Panc1 (cell line): ENCODE results near the gene CYB561D1. TPM values are rescaled to one million over a fixed set of nuclear protein-coding genes. Genes with fewer than 3 reads are reported as not detected.

Experiments used
- ATAC-seq: fragments of 200-7000 bp; cut with Tn5 transposase; 2 replicates; pipeline ENCODE4 v1.9.1; 2020; ENCODE audit warnings: mild to moderate bottlenecking, moderate library complexity
- BruUV-seq: library from RNA; stranded (reverse); fragments of 400-500 nt; replicated peaks from 2 replicates; lab custom pipeline; 2021; lab: Mats Ljungman, UMichigan
- CTCF ChIA-PET: fragments of 300-600 bp; sonication (Branson Sonifier 250); formaldehyde crosslinking; loops from one replicate; lab custom pipeline; 2022; ENCODE audit warnings: antibody characterized with exemption; lab: Charles Lee
- POLR2A ChIA-PET: fragments of 300-600 bp; sonication (Branson Sonifier 250); formaldehyde crosslinking; loops from one replicate; lab custom pipeline; 2022; ENCODE audit warnings: antibody characterized with exemption; lab: Charles Lee
- DNase-seq: peaks from one replicate; pipeline ENCODE4 v3.0.0-alpha.2; 2010; ENCODE audit warnings: low read depth, low spot score
- H3K27ac ChIP-seq: 2 replicates; pipeline ENCODE4 v1.5.1; 2011; ENCODE audit warnings: mild to moderate bottlenecking, low read length, inconsistent platforms
- H3K27me3 ChIP-seq: fragments of 200-500 bp; sonication (Bioruptor generic); 2 replicates; pipeline ENCODE4 v1.6.0; 2014; ENCODE audit warnings: low read length, inconsistent platforms; ENCODE audit not compliant: control insufficient read depth, insufficient read depth
- H3K36me3 ChIP-seq: fragments of 200-500 bp; sonication (Bioruptor generic); 2 replicates; pipeline ENCODE4 v1.5.1; 2014; ENCODE audit warnings: inconsistent platforms, mild to moderate bottlenecking, low read length, moderate library complexity; ENCODE audit not compliant: control insufficient read depth, insufficient read depth
- H3K4me1 ChIP-seq: 2 replicates; pipeline ENCODE4 v1.5.1; 2011; ENCODE audit warnings: inconsistent platforms, mild to moderate bottlenecking, low read length, moderate library complexity; ENCODE audit not compliant: control insufficient read depth, insufficient read depth
- H3K4me3 ChIP-seq, 2 experiments: 2 replicates each; pipeline ENCODE4 v1.5.1; 2011 to 2012; ENCODE audit warnings: low read depth in 2 of 2, low read length in 2 of 2, mild to moderate bottlenecking in 2 of 2, inconsistent platforms in 1 of 2, moderate library complexity in 1 of 2
- H3K9me3 ChIP-seq: fragments of 200-500 bp; sonication (Bioruptor generic); 2 replicates; pipeline ENCODE4 v1.5.1; 2014; ENCODE audit warnings: low read depth, mild to moderate bottlenecking, inconsistent platforms, low read length, moderate library complexity; ENCODE audit not compliant: control insufficient read depth, insufficient read depth
- POLR2AphosphoS5 ChIP-seq: IDR thresholded peaks from 2 replicates; pipeline ENCODE4 v1.6.1; 2012; ENCODE audit warnings: mild to moderate bottlenecking, low read depth, low read length, moderate library complexity
- SIN3A ChIP-seq: IDR thresholded peaks from 2 replicates; pipeline ENCODE4 v1.6.1; 2012; ENCODE audit warnings: low read depth, mild to moderate bottlenecking, low read length, moderate library complexity, borderline replicate concordance; ENCODE audit not compliant: insufficient read depth
- TCF7L2 ChIP-seq: IDR thresholded peaks from 2 replicates; pipeline ENCODE4 v1.6.1; 2011; ENCODE audit warnings: mild to moderate bottlenecking, low read depth, low read length, inconsistent platforms
- in situ Hi-C: cut with HindIII; loops from 2 replicates; pipeline ENCODE4 v1.10.0; 2016; ENCODE audit warnings: low sequenced_read_pairs, low pct_unique_long_range_greater_than_20kb
- intact Hi-C: fragments of 100-400 bp; cut with micrococcal nuclease; formaldehyde crosslinking; loops from one replicate; pipeline ENCODE4 v1.10.0; 2022; ENCODE audit not compliant: unreplicated experiment
- total RNA-seq: library from RNA; stranded (reverse); gene quantifications from one replicate; pipeline ENCODE4 v1.2.1, GENCODE V29; 2021; ENCODE audit not compliant: unreplicated experiment
- TF ChIP-seq, protein P1 (sequence below): fragments of 450-650 bp; IDR thresholded peaks from 2 replicates; pipeline ENCODE4 v1.5.1; 2017; ENCODE audit warnings: mild to moderate bottlenecking
- TF ChIP-seq, protein P2 (sequence below), 2 experiments: IDR thresholded peaks; 2 replicates each; pipeline ENCODE4 v1.6.1; 2011 to 2012; ENCODE audit warnings: low read depth in 2 of 2, control low read depth in 1 of 2, low read length in 1 of 2, mild to moderate bottlenecking in 1 of 2, moderate library complexity in 1 of 2; ENCODE audit not compliant: insufficient read depth in 1 of 2

CYB561D1 gene
- total RNA-seq, 1 experiment from 2014 or later: 4.5 TPM

DNA sequence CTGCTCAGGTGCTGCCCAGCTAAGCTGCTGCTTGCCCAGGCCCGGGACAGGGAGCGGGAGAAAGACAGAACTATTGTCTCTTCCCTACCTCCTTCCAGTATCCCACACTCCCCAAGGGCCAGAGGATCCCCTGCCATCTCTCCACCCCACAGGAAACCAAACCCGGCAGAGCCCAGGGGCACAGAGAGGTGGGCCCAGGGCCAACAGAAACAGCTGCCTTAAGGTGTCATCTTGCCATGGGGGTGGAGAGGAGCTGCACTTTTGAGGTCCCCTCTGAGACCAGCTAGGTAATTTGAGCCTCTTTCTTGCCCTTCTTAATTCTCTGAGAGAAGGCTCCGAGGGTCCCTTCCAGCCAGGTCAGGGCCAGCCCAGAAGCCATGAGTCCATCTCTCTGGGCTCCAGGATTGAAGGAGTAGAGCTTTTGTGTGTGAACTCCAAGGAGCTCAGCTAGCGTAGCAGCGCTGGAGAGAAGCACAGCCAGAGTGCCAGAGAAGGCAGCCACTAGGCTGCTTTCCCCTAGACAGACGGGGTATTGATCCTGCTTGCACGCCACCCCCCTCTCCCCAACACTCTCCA, 36.1 kb downstream of the CYB561D1 start:
- ChIA-PET CTCF (interaction anchor here (0.6 to 0.9 kb wide), 6 partner anchors 31 to 141 kb away, joined by 3 to 13 read pairs (median 3); no protein-coding TSS in a partner anchor), POLR2A (no interaction called here)
- H3K9me3 ChIP-seq: no peaks in the 10 kb centered on the region
- H3K27ac ChIP-seq: no peak overlapping the region
- no peak overlapping the region for H3K4me3 ChIP-seq
- H3K4me1 ChIP-seq: 0 out of 2 replicates have a peak, but pooled peaks cover 3% of the 10 kb centered on the region
- H3K36me3 ChIP-seq: no peaks in the 10 kb centered on the region
- in situ Hi-C loops (no loop called here), intact Hi-C loops (loop anchor here (10.0 kb wide), 1 partner anchor 95 kb away; no protein-coding TSS in a partner anchor)
- no peaks in the 10 kb centered on the region for H3K27me3 ChIP-seq
- TF ChIP-seq, protein P1, sequence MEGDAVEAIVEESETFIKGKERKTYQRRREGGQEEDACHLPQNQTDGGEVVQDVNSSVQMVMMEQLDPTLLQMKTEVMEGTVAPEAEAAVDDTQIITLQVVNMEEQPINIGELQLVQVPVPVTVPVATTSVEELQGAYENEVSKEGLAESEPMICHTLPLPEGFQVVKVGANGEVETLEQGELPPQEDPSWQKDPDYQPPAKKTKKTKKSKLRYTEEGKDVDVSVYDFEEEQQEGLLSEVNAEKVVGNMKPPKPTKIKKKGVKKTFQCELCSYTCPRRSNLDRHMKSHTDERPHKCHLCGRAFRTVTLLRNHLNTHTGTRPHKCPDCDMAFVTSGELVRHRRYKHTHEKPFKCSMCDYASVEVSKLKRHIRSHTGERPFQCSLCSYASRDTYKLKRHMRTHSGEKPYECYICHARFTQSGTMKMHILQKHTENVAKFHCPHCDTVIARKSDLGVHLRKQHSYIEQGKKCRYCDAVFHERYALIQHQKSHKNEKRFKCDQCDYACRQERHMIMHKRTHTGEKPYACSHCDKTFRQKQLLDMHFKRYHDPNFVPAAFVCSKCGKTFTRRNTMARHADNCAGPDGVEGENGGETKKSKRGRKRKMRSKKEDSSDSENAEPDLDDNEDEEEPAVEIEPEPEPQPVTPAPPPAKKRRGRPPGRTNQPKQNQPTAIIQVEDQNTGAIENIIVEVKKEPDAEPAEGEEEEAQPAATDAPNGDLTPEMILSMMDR: no peak
- no peak for TF ChIP-seq TCF7L2
- TF ChIP-seq, protein P2, sequence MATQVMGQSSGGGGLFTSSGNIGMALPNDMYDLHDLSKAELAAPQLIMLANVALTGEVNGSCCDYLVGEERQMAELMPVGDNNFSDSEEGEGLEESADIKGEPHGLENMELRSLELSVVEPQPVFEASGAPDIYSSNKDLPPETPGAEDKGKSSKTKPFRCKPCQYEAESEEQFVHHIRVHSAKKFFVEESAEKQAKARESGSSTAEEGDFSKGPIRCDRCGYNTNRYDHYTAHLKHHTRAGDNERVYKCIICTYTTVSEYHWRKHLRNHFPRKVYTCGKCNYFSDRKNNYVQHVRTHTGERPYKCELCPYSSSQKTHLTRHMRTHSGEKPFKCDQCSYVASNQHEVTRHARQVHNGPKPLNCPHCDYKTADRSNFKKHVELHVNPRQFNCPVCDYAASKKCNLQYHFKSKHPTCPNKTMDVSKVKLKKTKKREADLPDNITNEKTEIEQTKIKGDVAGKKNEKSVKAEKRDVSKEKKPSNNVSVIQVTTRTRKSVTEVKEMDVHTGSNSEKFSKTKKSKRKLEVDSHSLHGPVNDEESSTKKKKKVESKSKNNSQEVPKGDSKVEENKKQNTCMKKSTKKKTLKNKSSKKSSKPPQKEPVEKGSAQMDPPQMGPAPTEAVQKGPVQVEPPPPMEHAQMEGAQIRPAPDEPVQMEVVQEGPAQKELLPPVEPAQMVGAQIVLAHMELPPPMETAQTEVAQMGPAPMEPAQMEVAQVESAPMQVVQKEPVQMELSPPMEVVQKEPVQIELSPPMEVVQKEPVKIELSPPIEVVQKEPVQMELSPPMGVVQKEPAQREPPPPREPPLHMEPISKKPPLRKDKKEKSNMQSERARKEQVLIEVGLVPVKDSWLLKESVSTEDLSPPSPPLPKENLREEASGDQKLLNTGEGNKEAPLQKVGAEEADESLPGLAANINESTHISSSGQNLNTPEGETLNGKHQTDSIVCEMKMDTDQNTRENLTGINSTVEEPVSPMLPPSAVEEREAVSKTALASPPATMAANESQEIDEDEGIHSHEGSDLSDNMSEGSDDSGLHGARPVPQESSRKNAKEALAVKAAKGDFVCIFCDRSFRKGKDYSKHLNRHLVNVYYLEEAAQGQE (IDR thresholded peaks at IDR 0.05; ENCODE audit: insufficient read depth in 1 of 2, low read depth in 2 of 2, low read length in 1 of 2): no peak
- no peak for TF ChIP-seq POLR2AphosphoS5
- no peak for TF ChIP-seq SIN3A
- DNase-seq (no peak), ATAC-seq (no peak)
- BruUV-seq: no TSS peak

DNA sequence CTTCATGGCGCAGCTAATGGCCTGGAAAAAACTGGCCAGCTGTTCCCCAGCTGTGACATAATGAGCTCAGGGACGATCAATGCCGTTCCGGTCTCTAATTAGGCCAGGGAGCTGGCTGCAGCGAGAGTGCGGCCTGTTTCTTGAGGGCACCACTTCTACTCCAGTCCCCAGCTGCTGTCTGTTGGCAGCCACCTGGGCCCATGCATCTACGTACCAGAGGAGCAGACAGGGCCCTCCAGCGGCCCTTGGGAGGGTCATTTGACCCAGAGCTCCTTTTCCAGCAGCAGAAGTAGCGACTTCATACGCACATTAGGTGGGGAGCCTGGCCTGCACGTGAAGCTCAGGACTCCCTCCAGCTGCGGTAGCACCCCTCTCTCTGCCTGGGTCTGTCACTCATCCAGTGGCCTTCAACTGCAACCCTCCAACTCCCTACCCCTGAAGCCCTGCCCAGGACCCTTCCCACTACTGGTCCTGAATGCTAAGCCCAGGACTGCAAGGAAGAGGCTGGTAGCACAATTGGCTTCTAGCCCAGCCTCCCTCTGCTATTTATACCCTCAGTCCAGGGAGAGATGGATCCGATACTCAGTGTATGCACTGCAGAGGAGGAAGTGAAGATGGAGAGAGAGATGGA, 36.7 kb downstream of the CYB561D1 start:
- no peak for DNase-seq
- TF ChIP-seq SIN3A (no peak), POLR2AphosphoS5 (no peak), TCF7L2 (no peak)
- TF ChIP-seq, protein P1: no peak
- TF ChIP-seq, protein P2 (IDR thresholded peaks at IDR 0.05; ENCODE audit: insufficient read depth in 1 of 2, low read depth in 2 of 2, low read length in 1 of 2): no peak
- intact Hi-C loops (loop anchor here (10.0 kb wide), 1 partner anchor 96 kb away; no protein-coding TSS in a partner anchor), in situ Hi-C loops (no loop called here)
- no TSS peak for BruUV-seq
- H3K4me3 ChIP-seq: no peak overlapping the region
- no peaks in the 10 kb centered on the region for H3K9me3 ChIP-seq
- no peaks in the 10 kb centered on the region for H3K36me3 ChIP-seq
- ChIA-PET CTCF (interaction anchor here (0.6 to 0.8 kb wide), 3 partner anchors 36 to 140 kb away, joined by 3 to 6 read pairs (median 3); no protein-coding TSS in a partner anchor), POLR2A (no interaction called here)
- 0 out of 2 replicates have a peak, but pooled peaks cover 3% of the 10 kb centered on the region for H3K4me1 ChIP-seq
- no peak for ATAC-seq
- H3K27me3 ChIP-seq: no peaks in the 10 kb centered on the region
- no peak overlapping the region for H3K27ac ChIP-seq
